ENCODE data around the gene KCNMA1. TPM values are rescaled to one million over a fixed set of nuclear protein-coding genes. Genes with fewer than 3 reads are reported as not detected.

KCNMA1 gene
- total RNA-seq, 2 experiments from 2014 or later = 0.55 to 1.5 TPM

DNA sequence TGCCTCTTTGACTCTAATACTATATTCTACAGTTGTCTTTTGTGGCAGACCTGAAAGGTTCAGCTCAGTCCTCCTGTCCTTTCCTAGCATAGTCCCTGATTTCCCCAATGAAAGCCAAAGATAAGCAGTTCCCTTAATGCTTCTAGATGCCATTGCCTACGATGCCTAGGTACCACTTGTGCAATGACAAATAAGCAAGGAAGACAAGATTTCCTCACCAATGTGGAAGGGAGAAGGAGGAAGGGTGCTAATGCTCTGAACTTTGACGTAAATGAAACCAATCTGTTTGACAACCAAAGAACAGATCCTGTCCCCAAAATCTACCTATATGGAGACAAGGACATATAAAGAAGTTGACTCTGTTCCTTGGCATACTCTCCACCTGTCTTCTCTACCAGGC is 393.3 kb downstream of the KCNMA1 start:
- Mint-ChIP-seq H3K27me3 (peaks cover 2% of the 10 kb centered on the region), H3K27ac (no peak overlapping the region), H3K9me3 (ENCODE audit: low read depth) (no peaks in the 10 kb centered on the region), H3K4me1 (peaks cover 4% of the 10 kb centered on the region), H3K36me3 (no peaks in the 10 kb centered on the region), H3K4me3 (no peak overlapping the region)
- DNase-seq = no peak
- no peak for ATAC-seq
- CTCF ChIA-PET = interaction anchor here (1.6 kb wide), 1 partner anchor 400 kb away, joined by 3 read pairs; no protein-coding TSS in a partner anchor

DNA sequence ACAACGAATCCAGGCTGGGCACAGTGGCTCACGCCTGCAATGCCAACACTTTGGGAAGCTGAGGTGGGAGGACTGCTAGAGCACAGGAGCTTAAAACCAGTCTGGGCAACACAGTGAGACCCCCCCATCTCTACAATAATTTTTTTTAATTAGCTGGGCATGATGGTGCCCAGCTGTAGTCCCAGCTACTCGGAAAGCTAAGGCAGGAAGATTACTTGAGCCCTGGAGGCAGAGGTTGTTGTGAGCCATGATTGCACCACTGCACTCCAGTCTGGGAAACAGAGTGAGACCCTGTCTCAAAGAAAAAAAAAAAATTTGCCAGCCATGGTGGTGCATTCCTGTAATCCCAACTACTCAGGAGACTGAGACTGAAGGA is 396.3 kb downstream of the KCNMA1 start:
- no peak for ATAC-seq
- no peaks in the 10 kb centered on the region for H3K9me3 Mint-ChIP-seq (ENCODE audit: low read depth)
- H3K36me3 Mint-ChIP-seq = no peaks in the 10 kb centered on the region
- H3K27ac Mint-ChIP-seq = no peak overlapping the region
- DNase-seq = no peak
- CTCF ChIA-PET = interaction anchor here (1.2 kb wide), 1 partner anchor 400 kb away, joined by 3 read pairs; no protein-coding TSS in a partner anchor
- peaks cover 4% of the 10 kb centered on the region for H3K4me1 Mint-ChIP-seq
- H3K27me3 Mint-ChIP-seq = peaks cover 2% of the 10 kb centered on the region
- no peak overlapping the region for H3K4me3 Mint-ChIP-seq

DNA sequence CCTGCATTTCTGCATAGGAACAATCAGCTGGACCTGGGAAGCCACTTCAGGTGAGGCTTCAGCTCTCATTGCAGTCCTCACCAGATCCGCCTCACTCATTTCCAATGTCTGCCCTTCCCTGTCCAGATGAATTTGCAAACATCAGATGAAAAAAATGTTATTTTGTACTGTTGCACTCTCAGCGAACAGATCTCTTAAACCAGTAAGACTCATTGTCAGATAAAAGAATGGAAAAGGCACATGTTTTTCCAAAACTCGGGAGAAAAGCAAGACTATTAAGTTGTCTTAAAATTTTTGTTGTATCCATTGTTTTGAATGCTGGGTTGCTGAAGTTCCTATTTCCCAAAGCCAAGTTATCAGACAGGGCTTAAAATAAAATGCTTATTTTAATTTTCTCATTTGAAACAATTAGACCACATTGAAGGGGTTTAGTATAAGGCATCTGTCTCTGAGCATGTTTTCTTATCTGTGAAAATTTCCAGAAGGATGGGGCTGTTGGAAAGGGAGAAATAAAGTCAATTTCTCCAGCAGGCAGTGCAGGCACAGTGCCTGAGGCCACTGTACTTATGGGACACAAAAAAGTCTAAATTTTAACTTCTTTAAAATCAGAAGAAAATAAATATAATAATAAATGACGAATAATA is 396.8 kb downstream of the KCNMA1 start:
- peaks cover 2% of the 10 kb centered on the region for H3K27me3 Mint-ChIP-seq
- ATAC-seq = no peak
- DNase-seq = no peak
- CTCF ChIA-PET = no interaction called here
- H3K4me1 Mint-ChIP-seq = peaks cover 4% of the 10 kb centered on the region
- H3K4me3 Mint-ChIP-seq = no peak overlapping the region
- H3K27ac Mint-ChIP-seq = no peak overlapping the region
- H3K9me3 Mint-ChIP-seq (ENCODE audit: low read depth) = no peaks in the 10 kb centered on the region
- H3K36me3 Mint-ChIP-seq = no peaks in the 10 kb centered on the region

DNA sequence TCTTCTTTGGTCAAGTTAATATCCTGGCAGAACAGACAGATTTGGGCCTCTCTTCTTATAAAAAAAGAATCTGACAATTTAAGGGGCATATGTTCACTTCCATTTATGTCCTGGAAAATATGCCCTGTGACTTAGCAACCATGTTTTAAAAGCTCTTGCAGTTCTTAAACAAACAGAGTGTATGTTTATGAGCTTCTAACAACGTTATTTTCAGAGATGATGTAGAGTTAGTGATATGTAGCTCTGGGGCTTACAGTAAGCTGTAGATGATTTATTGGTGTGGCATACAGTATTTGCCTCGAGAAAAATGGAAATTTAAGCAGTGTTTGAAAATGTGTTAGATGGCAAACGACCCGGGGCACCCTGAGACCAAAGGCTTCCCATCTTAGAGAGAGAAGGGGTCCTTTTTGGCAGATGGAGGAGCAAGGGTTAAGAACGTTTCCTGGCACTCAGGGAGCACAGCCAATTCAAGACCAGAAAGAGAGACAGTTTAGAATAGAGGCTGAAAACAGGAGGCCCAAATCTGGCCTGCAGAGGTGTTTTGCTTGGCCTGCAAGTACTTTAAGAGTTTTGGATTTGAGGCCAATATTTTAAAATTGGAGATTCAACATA is 397.5 kb downstream of the KCNMA1 start:
- no peaks in the 10 kb centered on the region for H3K9me3 Mint-ChIP-seq (ENCODE audit: low read depth)
- CTCF ChIA-PET = no interaction called here

DNA sequence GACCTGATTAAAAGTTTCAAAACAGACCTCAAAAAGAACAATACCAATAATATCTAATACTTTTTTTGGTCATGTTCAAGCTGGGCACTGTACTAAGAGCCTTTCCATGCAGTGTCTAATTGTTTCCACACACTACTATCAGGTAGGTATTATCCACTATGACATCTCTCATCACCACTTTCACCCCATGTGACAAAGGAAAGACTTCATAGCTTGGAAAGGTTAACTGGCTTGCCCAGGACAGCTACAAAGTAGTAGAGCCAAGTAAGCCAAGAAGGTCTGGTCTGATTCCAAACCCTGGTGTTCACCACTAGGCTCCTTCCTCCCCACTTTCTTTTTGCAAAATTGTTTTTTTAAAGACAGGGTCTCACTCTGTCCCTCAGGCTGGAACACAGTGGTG is 400.5 kb downstream of the KCNMA1 start:
- ATAC-seq = no peak
- Mint-ChIP-seq H3K9me3 (ENCODE audit: low read depth) (no peaks in the 10 kb centered on the region), H3K4me3 (no peak overlapping the region), H3K27me3 (no peaks in the 10 kb centered on the region), H3K27ac (no peak overlapping the region), H3K36me3 (no peaks in the 10 kb centered on the region), H3K4me1 (no peaks in the 10 kb centered on the region)
- DNase-seq = no peak
- CTCF ChIA-PET = no interaction called here

More for the DNA sequence above, 397.5 kb downstream of the KCNMA1 start:
- peaks cover 4% of the 10 kb centered on the region for H3K4me1 Mint-ChIP-seq
- no peaks in the 10 kb centered on the region for H3K36me3 Mint-ChIP-seq
- peaks cover 2% of the 10 kb centered on the region for H3K27me3 Mint-ChIP-seq
- no peak for DNase-seq
- no peak overlapping the region for H3K4me3 Mint-ChIP-seq
- no peak for ATAC-seq
- no peak overlapping the region for H3K27ac Mint-ChIP-seq

DNA sequence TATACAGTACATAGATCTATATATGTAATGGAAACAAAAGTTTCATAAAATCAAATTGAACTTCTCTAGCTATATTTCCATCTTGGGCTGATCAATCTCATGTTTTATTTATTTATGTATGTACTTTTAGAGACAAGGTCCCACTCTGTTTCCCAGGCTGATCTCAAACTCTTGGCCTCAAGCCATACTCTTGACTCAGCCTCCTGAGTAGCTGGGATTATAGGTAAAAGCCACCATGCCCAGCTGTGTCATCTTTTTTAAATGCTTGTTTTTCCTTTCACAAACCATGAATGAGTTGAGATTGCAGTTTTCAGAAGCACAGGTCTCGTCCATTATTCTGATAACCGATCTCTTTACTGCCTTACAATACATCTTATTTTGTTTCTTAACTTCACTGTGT is 400.9 kb downstream of the KCNMA1 start:
- no peaks in the 10 kb centered on the region for H3K27me3 Mint-ChIP-seq
- CTCF ChIA-PET = no interaction called here
- DNase-seq = no peak
- H3K36me3 Mint-ChIP-seq = no peaks in the 10 kb centered on the region
- no peaks in the 10 kb centered on the region for H3K4me1 Mint-ChIP-seq
- H3K27ac Mint-ChIP-seq = no peak overlapping the region
- H3K9me3 Mint-ChIP-seq (ENCODE audit: low read depth) = no peaks in the 10 kb centered on the region
- ATAC-seq = no peak
- no peak overlapping the region for H3K4me3 Mint-ChIP-seq

DNA sequence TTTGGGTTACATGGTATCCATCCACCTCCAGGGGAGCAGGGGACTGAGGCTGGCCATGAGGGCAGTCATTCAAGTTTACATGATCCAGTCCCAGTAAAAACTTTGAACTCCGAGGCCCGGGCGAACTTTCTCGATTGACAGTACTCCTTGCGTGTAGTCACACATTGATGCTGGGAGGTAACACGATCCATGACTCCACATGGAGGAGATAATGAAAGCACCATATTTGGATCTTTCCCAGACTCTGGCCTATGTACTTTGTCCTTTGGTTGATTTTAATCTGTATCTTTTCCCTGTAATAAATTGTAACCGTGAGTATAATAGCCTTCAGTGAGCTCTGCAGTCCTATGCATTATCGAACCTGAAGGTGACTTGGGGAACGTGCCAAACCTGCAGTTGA is 401.6 kb downstream of the KCNMA1 start:
- H3K27me3 Mint-ChIP-seq = peaks cover 4% of the 10 kb centered on the region
- no peak for ATAC-seq
- H3K36me3 Mint-ChIP-seq = no peaks in the 10 kb centered on the region
- no peak overlapping the region for H3K27ac Mint-ChIP-seq
- H3K4me3 Mint-ChIP-seq = no peak overlapping the region
- no peak for DNase-seq
- H3K9me3 Mint-ChIP-seq (ENCODE audit: low read depth) = no peaks in the 10 kb centered on the region
- no peaks in the 10 kb centered on the region for H3K4me1 Mint-ChIP-seq
- CTCF ChIA-PET = no interaction called here

DNA sequence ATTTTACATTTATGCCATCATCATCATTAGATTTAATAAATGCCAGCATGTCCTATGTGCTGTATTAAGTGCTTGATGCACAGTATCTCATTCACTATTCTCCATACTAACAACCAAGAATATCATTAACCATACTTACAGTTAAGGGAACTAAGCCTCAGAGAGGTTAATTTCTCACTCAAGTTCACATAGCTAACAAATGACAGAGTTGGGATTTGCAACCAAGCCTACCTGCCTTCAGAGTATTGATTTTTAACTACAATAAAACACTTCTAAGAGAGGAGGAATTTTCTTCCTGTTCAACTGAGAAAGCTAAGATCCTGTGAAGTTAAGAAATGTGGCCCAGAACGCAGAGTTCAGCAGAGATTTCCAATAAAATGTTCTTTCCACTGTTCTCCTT is 403.0 kb downstream of the KCNMA1 start:
- CTCF ChIA-PET = no interaction called here
- H3K27ac Mint-ChIP-seq = no peak overlapping the region

DNA sequence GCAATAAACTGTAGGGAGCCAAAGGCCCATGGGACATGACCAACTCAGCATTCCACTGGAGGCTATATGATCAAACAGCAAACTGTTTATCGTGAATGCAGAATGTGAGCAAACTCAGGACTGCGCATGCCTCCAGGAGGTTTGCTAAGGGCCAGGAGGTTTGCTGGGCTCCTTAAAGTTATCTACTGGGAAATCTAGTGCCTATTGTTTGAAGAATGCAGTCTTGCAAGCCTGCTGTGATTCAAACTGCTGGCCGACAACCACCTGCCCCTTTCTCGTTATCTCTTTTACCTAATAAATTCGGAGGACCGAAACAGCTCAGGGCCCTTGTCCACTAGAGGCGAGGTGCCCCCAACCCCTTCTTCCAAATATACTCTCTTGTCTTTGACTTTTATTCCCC is 404.1 kb downstream of the KCNMA1 start:
- CTCF ChIA-PET = no interaction called here
- H3K4me3 Mint-ChIP-seq = no peak overlapping the region

More for the DNA sequence above, 403.0 kb downstream of the KCNMA1 start:
- no peak overlapping the region for H3K4me3 Mint-ChIP-seq
- no peak for DNase-seq
- H3K4me1 Mint-ChIP-seq = no peaks in the 10 kb centered on the region
- peaks cover 4% of the 10 kb centered on the region for H3K27me3 Mint-ChIP-seq
- no peaks in the 10 kb centered on the region for H3K9me3 Mint-ChIP-seq (ENCODE audit: low read depth)
- no peaks in the 10 kb centered on the region for H3K36me3 Mint-ChIP-seq
- no peak for ATAC-seq

DNA sequence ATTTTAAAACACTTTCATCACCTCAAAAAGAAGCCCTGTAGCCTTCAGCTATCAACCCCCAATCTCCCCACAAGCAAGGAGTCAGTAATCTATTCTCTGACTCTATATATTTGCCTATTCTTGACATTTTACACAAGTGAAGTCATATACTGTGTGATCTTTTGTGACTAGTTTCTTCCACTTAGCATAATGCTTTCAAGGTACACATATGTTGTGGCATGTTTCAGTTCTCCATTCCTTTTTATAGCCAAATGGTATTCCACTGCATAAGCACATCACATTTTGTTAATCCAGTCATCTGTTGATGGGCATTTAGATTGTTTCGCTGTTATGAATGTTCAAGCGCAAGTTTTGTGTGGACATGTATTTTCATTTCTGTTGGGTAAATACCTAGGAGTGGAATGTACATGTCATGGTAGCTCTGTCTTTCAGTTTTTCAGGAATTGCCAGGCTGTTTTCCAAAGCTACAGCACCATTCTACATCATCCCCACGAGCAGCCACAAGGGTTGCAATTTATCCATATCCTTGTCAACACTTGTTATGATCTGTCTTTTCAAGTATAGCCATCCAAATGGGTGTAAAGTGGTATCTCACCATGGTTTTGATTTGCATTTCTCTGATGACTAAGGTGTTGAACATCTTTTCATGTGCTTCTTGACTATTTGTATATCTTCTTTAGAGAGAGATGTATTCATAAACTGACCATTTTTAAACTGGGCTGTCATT is 405.6 kb downstream of the KCNMA1 start:
- no peaks in the 10 kb centered on the region for H3K36me3 Mint-ChIP-seq
- no peak overlapping the region for H3K4me3 Mint-ChIP-seq
- DNase-seq = no peak
- no peak for ATAC-seq
- H3K9me3 Mint-ChIP-seq (ENCODE audit: low read depth) = no peaks in the 10 kb centered on the region
- H3K4me1 Mint-ChIP-seq = no peaks in the 10 kb centered on the region
- H3K27ac Mint-ChIP-seq = no peak overlapping the region
- peaks cover 4% of the 10 kb centered on the region for H3K27me3 Mint-ChIP-seq
- CTCF ChIA-PET = no interaction called here

More for the DNA sequence above, 404.1 kb downstream of the KCNMA1 start:
- H3K9me3 Mint-ChIP-seq (ENCODE audit: low read depth) = no peaks in the 10 kb centered on the region
- H3K27me3 Mint-ChIP-seq = peaks cover 4% of the 10 kb centered on the region
- H3K27ac Mint-ChIP-seq = no peak overlapping the region
- ATAC-seq (no peak), DNase-seq (no peak)
- H3K36me3 Mint-ChIP-seq = no peaks in the 10 kb centered on the region
- H3K4me1 Mint-ChIP-seq = no peaks in the 10 kb centered on the region

DNA sequence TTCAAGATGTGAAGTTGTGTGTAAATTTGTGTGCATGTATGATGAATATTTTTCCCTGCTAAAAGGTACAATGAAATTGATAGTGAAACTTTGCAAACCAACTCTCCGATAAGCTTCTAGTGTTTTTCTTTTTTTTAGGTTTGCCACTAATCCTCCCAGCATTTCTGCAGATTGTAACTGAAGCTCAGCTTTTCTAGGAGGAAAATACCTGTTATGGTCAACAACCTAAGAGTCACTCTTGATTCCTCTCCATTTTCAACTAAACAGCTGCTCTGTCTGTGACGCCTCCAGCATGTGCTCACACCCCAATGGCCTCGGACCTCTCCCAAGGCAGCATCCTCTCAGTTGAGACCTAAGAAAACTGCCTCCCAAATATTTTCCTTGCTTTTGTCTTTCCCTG is 406.2 kb downstream of the KCNMA1 start:
- Mint-ChIP-seq H3K27ac (no peak overlapping the region), H3K36me3 (no peaks in the 10 kb centered on the region), H3K9me3 (ENCODE audit: low read depth) (no peaks in the 10 kb centered on the region), H3K4me1 (no peaks in the 10 kb centered on the region), H3K27me3 (peaks cover 4% of the 10 kb centered on the region), H3K4me3 (no peak overlapping the region)
- no peak for ATAC-seq
- CTCF ChIA-PET = no interaction called here
- no peak for DNase-seq

DNA sequence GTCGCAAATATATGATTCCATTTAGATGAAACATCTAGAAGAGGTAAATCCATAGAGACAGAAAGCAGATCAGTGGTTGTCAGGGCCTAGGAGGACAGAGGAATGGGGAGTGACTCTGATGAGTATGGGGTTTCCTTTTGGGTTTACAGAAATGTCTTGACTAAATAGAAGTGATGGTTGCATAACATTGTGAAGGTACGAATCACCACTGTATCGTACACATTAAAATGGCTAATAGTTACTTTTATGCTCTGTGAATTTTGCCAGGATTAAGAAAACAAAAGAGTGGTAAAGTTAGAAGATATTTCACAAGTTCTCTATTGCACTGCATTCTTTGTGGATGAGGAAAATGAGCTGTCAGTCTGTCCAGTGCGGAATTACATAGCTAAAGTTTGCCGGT is 407.4 kb downstream of the KCNMA1 start:
- Mint-ChIP-seq H3K36me3 (no peaks in the 10 kb centered on the region), H3K4me1 (no peaks in the 10 kb centered on the region), H3K27me3 (peaks cover 4% of the 10 kb centered on the region), H3K27ac (no peak overlapping the region), H3K9me3 (ENCODE audit: low read depth) (no peaks in the 10 kb centered on the region), H3K4me3 (no peak overlapping the region)
- ATAC-seq = no peak
- CTCF ChIA-PET = interaction anchor here (1.2 kb wide), 1 partner anchor 65 kb away, joined by 3 read pairs; no protein-coding TSS in a partner anchor
- no peak for DNase-seq

DNA sequence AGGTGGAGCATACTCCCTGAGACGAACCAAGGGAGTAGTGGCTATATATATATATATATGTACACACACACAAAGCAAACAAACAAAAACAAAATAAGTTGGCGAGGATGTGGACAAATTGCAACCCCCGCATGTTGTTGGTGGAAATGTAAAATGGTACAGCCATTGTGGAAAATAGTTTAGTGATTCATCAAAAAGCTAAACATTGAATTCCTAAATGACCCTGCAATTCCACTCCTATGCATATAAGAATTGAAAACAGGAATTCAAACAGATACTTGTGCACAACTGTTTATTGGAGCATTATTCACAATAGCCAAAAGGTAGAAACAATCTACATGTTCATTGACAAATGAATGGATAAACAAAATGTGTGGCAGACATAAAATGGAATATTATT is 407.9 kb downstream of the KCNMA1 start:
- ATAC-seq (no peak), DNase-seq (no peak)
- no peaks in the 10 kb centered on the region for H3K9me3 Mint-ChIP-seq (ENCODE audit: low read depth)
- H3K4me3 Mint-ChIP-seq = no peak overlapping the region
- no peaks in the 10 kb centered on the region for H3K36me3 Mint-ChIP-seq
- H3K4me1 Mint-ChIP-seq = no peaks in the 10 kb centered on the region
- no peak overlapping the region for H3K27ac Mint-ChIP-seq
- CTCF ChIA-PET = interaction anchor here (1.2 kb wide), 1 partner anchor 65 kb away, joined by 3 read pairs; no protein-coding TSS in a partner anchor
- H3K27me3 Mint-ChIP-seq = peaks cover 4% of the 10 kb centered on the region

DNA sequence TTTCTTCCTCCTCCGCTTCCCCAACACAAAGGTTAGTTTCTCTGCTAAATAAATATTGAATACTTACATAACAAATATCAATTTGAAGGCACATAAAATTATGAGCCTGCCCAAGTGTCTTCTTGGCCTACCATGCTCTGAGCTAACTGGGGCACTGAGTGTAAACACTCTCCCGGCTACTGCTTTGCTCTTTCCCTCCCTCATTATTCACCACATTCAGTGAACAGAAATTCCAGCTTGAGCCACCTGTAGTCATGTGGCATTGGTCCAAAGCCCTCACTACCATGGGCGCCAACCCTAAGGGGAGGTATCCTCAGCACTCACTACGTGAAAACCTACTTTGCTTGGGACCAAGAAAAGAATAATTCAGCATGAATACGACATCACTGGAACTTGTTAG is 409.0 kb downstream of the KCNMA1 start:
- no peaks in the 10 kb centered on the region for H3K4me1 Mint-ChIP-seq
- ATAC-seq = no peak
- H3K36me3 Mint-ChIP-seq = no peaks in the 10 kb centered on the region
- CTCF ChIA-PET = no interaction called here
- no peak for DNase-seq
- H3K27ac Mint-ChIP-seq = no peak overlapping the region
- H3K27me3 Mint-ChIP-seq = peaks cover 4% of the 10 kb centered on the region
- H3K9me3 Mint-ChIP-seq (ENCODE audit: low read depth) = no peaks in the 10 kb centered on the region
- H3K4me3 Mint-ChIP-seq = no peak overlapping the region
